Measurements from ENCODE around the gene SLC6A11.
A peak's percentile ranks its signal among the peaks of the same experiment; 100 is the strongest.

Gene SLC6A11

DNA sequence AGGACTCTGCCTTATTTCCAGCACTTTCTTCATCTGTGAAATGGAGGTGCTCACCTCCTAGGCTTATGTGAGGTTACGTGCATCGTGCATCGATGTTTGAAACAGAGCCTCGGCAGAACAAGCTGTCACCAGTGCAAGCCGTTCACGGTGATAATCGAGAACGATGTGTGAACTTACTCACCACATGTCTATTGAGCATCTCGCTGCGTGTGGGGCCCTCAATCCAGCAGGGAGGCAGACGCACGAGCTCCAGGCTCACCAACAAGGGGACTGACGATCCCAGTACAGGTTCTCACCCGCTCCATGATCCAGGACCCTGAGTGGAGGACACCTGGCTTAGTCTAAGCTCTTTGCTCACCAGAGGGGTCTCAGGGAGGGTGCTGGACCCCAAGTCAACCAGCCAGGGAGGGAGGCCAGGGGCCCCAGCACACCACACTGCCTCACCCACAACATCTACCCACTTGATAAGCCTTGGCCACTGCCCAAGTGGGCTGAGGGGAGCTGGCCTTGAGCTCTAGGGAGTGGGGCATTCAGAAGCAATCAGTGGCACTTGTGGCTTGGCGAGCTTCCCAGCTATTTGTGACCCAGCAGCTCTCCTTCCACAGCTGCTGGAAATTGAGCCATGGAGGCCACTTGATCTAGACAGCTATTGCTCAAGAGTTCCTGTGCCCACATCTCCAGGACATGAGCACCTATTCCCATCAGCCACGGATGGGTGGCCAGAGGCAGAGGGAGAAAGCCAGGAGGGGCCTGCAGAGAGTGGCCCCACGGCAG is 142.1 kb downstream of the SLC6A11 start:
- DNase-seq, result peak; percentile 55

DNA sequence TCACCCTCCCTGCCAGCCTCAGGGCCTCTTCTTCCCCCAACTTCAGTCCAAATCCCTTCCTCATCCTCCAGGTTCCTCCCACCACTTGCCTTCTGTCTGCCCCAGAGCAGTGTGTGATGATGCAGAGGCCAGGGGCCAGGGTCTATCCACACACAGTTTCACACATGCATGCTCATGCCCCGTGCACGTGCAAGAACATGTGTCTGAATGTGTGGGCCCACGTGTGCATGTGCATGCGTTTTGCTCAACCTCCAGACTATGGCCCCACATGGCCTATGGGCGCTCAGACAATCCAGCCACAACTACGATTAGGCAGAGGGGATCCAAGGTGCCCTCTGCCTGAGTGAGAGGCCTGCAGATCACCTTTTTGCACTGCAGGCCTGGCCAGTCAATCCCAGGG is 144.2 kb downstream of the SLC6A11 start:
- no peak for DNase-seq

DNA sequence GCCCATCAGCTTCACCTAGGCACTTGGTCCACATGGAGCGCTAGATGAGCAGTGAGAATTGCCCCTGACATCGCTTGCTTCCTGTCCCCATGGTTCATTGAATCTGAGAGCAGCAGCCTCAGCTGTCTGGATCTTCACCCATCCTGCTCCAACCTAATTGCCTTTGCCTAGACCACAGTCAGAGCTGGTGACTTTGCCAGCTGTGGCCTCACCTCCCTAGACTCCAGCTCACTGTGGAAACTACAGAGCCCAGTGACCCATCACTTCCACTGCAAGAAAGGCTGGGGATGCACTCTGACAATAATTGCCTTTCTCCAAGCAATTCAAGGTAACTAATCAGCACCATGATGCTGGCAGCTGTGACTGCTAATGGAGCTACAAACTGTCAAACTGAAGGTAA is 145.9 kb downstream of the SLC6A11 start:
- DNase-seq, result no peak

DNA sequence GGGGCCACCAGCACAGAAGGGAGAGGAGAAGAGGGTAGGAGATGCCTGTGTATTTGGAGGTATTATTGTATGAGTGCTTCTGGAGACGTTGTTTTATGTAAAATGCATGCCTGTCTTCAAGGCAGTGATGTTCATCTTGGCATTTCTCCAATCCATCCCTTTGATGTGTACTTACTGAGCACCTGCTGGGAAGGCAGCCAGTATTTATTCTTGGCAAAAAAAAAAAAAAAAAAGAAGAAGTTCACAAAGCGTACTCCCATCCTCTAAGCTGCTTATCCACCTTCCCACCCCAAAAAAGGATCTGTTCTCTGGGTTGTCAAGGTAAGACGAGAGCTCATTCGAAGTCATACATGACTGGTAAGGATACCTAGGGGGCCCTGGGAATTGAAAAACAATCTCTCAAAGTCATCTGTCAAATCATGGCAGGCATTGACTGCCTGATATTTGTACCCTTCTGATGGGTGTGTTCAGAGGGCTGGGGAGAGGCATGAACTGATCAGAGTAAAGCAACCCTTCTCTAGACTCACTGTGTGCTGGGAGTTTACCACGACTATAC is 146.5 kb downstream of the SLC6A11 start:
- no peak for DNase-seq

DNA sequence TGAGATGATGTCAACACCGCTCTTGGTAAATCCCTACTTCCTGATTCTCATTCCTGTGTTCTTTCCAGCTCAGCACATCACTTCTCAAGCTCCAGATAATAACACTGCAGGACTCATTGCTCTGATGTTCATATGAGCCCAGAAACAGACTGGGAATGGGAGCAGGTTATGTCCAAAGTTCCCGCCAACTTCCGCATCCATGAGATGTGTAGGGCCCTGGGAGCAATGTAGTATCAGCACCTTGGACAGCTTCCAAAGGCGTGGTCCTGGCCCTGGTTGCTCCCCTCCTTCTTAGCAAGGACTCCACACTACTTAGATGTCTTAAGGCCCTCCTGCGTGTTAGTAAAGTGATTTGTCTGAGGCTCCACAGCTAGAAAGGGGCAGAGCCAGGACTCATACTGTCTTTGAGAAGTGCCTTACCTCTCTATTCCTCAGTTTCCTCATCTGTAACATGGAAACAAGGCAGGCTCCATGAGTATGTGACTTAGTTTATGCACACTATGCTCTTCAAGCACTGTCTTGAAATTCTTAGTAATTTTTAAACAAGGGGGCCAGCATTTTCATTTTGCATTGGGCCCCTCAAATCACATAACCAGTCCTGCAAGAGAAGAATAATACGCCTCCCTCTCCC is 148.6 kb downstream of the SLC6A11 start:
- DNase-seq, result no peak

GRCh38 chr3:10968401-10968800 is 152.4 kb downstream of the SLC6A11 start:
- DNase-seq, result no peak

GRCh38 chr3:10970306-10970960 is 154.4 kb downstream of the SLC6A11 start:
- no peak for DNase-seq

GRCh38 chr3:10972072-10972782 is 156.2 kb downstream of the SLC6A11 start:
- no peak for DNase-seq

GRCh38 chr3:10973046-10973595 is 157.1 kb downstream of the SLC6A11 start:
- DNase-seq, result no peak

DNA sequence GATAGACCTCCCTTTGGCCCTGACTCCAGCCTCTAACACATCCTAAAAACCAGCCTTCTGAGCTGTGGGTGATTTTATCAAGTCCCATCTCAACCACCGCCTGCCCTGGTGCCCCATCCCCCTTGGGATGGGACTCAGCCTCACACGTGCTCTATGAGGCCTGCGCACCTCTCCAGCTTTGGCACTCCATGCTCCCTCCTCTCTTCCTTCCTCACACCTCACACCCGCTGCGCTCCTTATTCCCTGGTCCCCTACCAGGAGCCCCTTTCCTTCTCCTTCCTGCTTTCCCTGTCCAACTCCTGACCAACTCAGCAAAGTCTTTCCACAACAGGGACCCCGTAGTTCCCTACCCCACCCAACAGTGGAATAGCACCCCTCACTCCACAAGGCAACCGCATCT is 158.1 kb downstream of the SLC6A11 start:
- DNase-seq, result no peak

- no peak for DNase-seq
Measured at GRCh38 chr3:10974746-10975375, 158.8 kb downstream of the SLC6A11 start.

DNA sequence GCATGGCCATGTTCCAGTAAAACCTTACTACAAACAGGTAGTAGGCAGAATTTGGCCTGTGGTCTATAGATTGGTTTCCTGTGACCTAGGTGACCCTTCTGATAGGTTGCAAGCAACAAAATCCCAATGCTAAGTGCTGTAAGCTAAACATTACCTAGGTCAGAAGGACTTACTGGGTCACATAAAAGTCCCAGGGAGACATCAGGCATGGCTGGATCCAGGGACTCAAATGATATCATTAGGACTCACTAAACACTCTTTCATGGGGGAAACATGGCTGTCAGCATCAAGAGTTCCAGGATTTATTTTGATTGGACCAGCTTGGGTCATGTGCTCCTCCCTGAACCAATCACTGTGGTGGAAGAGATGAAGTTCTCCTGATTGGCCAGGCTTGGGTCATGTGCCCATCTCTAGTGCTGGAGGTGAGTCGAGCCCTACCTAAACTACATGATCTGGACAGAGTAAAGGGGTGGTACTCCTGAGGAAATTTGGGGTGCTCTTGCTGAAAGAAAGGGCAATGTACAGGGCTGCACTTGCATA is 159.7 kb downstream of the SLC6A11 start:
- DNase-seq, result no peak

GRCh38 chr3:10976770-10977169 is 160.7 kb downstream of the SLC6A11 start:
- DNase-seq, result no peak

GRCh38 chr3:10977892-10978510 is 162.0 kb downstream of the SLC6A11 start:
- no peak for DNase-seq

DNA sequence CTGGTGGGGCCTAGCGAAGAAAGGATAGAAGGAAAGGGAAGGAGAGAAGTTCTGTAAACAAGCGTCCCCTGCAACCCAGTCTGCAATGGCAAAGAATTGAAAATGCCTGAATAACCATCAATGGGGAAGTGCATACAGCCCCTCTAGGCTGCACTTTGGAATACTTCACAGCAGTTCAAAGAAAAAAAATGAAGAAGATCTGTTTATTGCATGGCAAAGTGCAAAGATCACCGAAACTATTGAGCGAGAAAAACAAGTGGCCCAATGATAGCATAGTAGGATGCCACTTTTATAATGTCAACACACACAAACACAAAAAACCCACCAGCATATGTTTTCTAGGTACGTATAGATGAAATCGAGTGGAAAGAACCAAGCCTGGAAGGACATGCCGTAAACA is 162.9 kb downstream of the SLC6A11 start:
- no peak for DNase-seq

DNA sequence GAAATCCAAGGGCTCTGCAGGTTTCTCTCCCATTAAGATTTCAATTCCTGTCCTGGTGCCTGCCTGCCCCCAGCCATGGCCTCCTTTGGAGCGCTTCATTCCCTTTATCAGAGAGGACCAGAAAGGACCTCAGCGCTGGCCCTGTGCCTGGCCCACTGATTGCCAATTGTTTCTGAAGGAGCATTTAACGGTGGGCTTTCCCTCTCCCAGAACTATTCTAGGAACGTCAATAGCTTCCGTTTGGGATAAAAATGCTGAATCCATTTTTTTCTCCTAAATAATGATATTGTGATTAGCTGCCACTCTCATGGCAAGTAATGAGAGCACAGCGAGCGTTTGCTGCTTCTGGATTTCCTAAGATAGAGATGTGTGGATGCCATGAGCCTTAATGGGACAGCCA is 164.3 kb downstream of the SLC6A11 start:
- no peak for DNase-seq

GRCh38 chr3:10981031-10981430 is 165.0 kb downstream of the SLC6A11 start:
- DNase-seq, result no peak

DNA sequence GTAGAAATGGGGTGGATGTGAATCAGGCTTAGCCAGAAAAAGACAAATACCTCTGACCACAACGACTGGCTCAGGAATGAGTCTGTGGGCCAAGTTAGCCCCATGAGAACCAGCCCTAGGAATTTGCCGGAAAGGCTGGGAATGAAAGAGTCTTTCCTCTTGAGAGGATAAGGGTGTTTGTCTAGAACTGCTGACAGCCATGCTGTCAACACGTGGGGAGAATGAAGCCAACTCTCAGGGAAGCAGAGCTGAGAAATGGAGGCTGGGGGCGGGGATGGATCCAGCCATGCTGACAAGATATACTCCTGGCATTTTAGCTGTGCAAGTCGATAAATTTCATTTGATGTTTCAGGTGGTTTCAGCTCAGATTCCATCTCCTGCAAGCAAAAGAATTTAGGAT is 165.9 kb downstream of the SLC6A11 start:
- no peak for DNase-seq

DNA sequence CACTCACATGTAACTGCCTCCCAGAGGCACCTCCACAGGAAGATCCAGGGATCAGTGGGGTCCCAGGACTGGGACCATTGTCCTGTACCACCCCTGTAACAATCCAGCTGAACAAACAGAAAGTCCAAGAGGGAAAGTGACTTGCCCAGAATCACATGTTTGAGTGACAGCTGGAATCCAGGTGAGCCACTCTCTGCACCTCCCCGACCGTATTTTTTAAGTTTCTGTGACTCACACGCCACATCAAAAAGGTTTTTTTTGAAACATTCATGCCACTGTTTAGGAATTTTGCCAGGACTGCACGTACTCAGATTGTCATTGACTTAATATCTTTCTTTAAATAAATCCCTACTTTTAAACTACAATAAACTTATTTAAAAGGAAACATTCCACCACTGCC is 166.8 kb downstream of the SLC6A11 start:
- DNase-seq, result no peak

- DNase-seq, result no peak
Measured at GRCh38 chr3:10983219-10983916, 167.3 kb downstream of the SLC6A11 start.

GRCh38 chr3:10984371-10984896 is 168.4 kb downstream of the SLC6A11 start:
- DNase-seq, result no peak
